Astrocyte (in vitro differentiated cells and primary cell): ENCODE results near the gene PCYT1A. TPM values are rescaled to one million over a fixed set of nuclear protein-coding genes. Genes with fewer than 3 reads are reported as not detected.

Source experiments
- DNase-seq: peaks from one replicate; pipeline ENCODE4 v3.0.0-alpha.2; 2010; ENCODE audit warnings: low read depth
- FAIRE-seq: peaks from 2 replicates; lab custom pipeline; 2011; peaks lifted over from hg19 to GRCh38; lab: Jason Lieb, UNC
- H2AFZ ChIP-seq: 2 replicates; pipeline ENCODE4 v1.6.0; 2012; ENCODE audit warnings: low read depth, low read length, inconsistent platforms
- H3K27ac ChIP-seq: 2 replicates; pipeline ENCODE4 v1.5.1; 2011; ENCODE audit warnings: low read depth, low read length, inconsistent platforms
- H3K27me3 ChIP-seq: 2 replicates; pipeline ENCODE4 v1.6.0; 2011; ENCODE audit warnings: low read length, inconsistent platforms; ENCODE audit not compliant: insufficient read depth
- H3K36me3 ChIP-seq: 2 replicates; pipeline ENCODE4 v1.5.1; 2011; ENCODE audit warnings: low read length, inconsistent platforms; ENCODE audit not compliant: insufficient read depth
- H3K4me1 ChIP-seq: 2 replicates; pipeline ENCODE4 v1.5.1; 2011; ENCODE audit warnings: low read length, inconsistent platforms; ENCODE audit not compliant: insufficient read depth
- H3K4me2 ChIP-seq: 2 replicates; pipeline ENCODE4 v1.6.0; 2012; ENCODE audit warnings: low read length, inconsistent platforms
- H3K4me3 ChIP-seq: 2 replicates; pipeline ENCODE4 v1.5.1; 2011; ENCODE audit warnings: low read depth, mild to moderate bottlenecking, low read length, inconsistent platforms; ENCODE audit not compliant: insufficient read depth
- H3K79me2 ChIP-seq: 2 replicates; pipeline ENCODE4 v1.6.0; 2012; ENCODE audit warnings: mild to moderate bottlenecking, low read length, inconsistent platforms; ENCODE audit not compliant: insufficient read depth
- H3K9ac ChIP-seq: 2 replicates; pipeline ENCODE4 v1.6.0; 2012; ENCODE audit warnings: mild to moderate bottlenecking, low read length, inconsistent platforms
- H3K9me3 ChIP-seq: 2 replicates; pipeline ENCODE4 v1.5.1; 2012; ENCODE audit warnings: low read depth, mild to moderate bottlenecking, low read length, inconsistent platforms; ENCODE audit not compliant: insufficient read depth
- H4K20me1 ChIP-seq: 2 replicates; pipeline ENCODE4 v1.6.0; 2012; ENCODE audit warnings: low read length, inconsistent platforms; ENCODE audit not compliant: insufficient read depth
- H3K27ac Mint-ChIP-seq: one replicate; pipeline ENCODE4 v1.8.0; 2021; ENCODE audit warnings: mild to moderate bottlenecking, mixed read lengths; ENCODE audit not compliant: unreplicated experiment
- H3K27me3 Mint-ChIP-seq: one replicate; pipeline ENCODE4 v1.8.0; 2021; ENCODE audit warnings: low read depth, mixed read lengths; ENCODE audit not compliant: unreplicated experiment
- H3K36me3 Mint-ChIP-seq: one replicate; pipeline ENCODE4 v1.8.0; 2021; ENCODE audit warnings: low read depth, mixed read lengths; ENCODE audit not compliant: unreplicated experiment
- H3K4me1 Mint-ChIP-seq: one replicate; pipeline ENCODE4 v1.8.0; 2021; ENCODE audit warnings: low read depth, mixed read lengths; ENCODE audit not compliant: unreplicated experiment
- H3K4me3 Mint-ChIP-seq: one replicate; pipeline ENCODE4 v1.8.0; 2021; ENCODE audit warnings: mild to moderate bottlenecking, moderate library complexity, mixed read lengths; ENCODE audit not compliant: unreplicated experiment
- H3K9me3 Mint-ChIP-seq: one replicate; pipeline ENCODE4 v1.8.0; 2021; ENCODE audit warnings: mild to moderate bottlenecking, mixed read lengths; ENCODE audit not compliant: unreplicated experiment
- CTCF ChIP-seq: IDR thresholded peaks from 2 replicates; pipeline ENCODE4 v1.5.1; 2011; ENCODE audit warnings: low read depth, mild to moderate bottlenecking, inconsistent platforms, low read length, moderate library complexity; ENCODE audit not compliant: insufficient read depth
- EZH2 ChIP-seq: IDR thresholded peaks from 2 replicates; pipeline ENCODE4 v1.6.1; 2012; ENCODE audit warnings: mild to moderate bottlenecking, low read length, inconsistent platforms; ENCODE audit not compliant: insufficient read depth
- total RNA-seq: library from RNA; stranded (reverse); gene quantifications from 2 replicates; pipeline ENCODE4 v1.2.1, GENCODE V29; 2021

The PCYT1A gene
- total RNA-seq, 1 donor from 2014 or later: 92.6 TPM

- Histone ChIP-seq H3K4me2 (no peak overlapping the region), H2AFZ (no peak overlapping the region), H3K9ac (no peak overlapping the region), H4K20me1 (no peaks in the 10 kb centered on the region), H3K9me3 (no peaks in the 10 kb centered on the region), H3K27me3 (no peaks in the 10 kb centered on the region), H3K27ac (no peak overlapping the region), H3K4me3 (no peak overlapping the region), H3K4me1 (no peaks in the 10 kb centered on the region), H3K79me2 (no peaks in the 10 kb centered on the region), H3K36me3 (no peaks in the 10 kb centered on the region)
- no peaks in the 10 kb centered on the region for H3K36me3 Mint-ChIP-seq
- DNase-seq: no peak
- no peak for TF ChIP-seq CTCF
- no peak for TF ChIP-seq EZH2
- no peak overlapping the region for H3K27ac Mint-ChIP-seq
- no peaks in the 10 kb centered on the region for H3K9me3 Mint-ChIP-seq
- FAIRE-seq: no peak
- H3K27me3 Mint-ChIP-seq: peaks cover 7% of the 10 kb centered on the region
- no peaks in the 10 kb centered on the region for H3K4me1 Mint-ChIP-seq
- H3K4me3 Mint-ChIP-seq: no peak overlapping the region
These were observed 93.0 kb downstream of the PCYT1A start for GRCh38 chr3:196194542-196194915.

- no peaks in the 10 kb centered on the region for H3K9me3 ChIP-seq
- H3K9me3 Mint-ChIP-seq: no peaks in the 10 kb centered on the region
- no peak overlapping the region for H3K27ac ChIP-seq
- H3K36me3 Mint-ChIP-seq: no peaks in the 10 kb centered on the region
- no peaks in the 10 kb centered on the region for H3K36me3 ChIP-seq
- H3K4me3 ChIP-seq: no peak overlapping the region
- no peaks in the 10 kb centered on the region for H3K4me1 Mint-ChIP-seq
- H3K4me1 ChIP-seq: no peaks in the 10 kb centered on the region
- DNase-seq: no peak
- no peak overlapping the region for H3K9ac ChIP-seq
- no peak overlapping the region for H3K4me2 ChIP-seq
- no peak for FAIRE-seq
- H4K20me1 ChIP-seq: no peaks in the 10 kb centered on the region
- TF ChIP-seq CTCF: no peak
- no peak for TF ChIP-seq EZH2
- no peaks in the 10 kb centered on the region for H3K79me2 ChIP-seq
- no peak overlapping the region for H3K27ac Mint-ChIP-seq
- H2AFZ ChIP-seq: no peak overlapping the region
- H3K4me3 Mint-ChIP-seq: no peak overlapping the region
- H3K27me3 ChIP-seq: no peaks in the 10 kb centered on the region
- peaks cover 3% of the 10 kb centered on the region for H3K27me3 Mint-ChIP-seq
These were observed 93.6 kb downstream of the PCYT1A start for GRCh38 chr3:196193736-196194541.

- H3K9ac ChIP-seq: no peak overlapping the region
- Mint-ChIP-seq H3K36me3 (no peaks in the 10 kb centered on the region), H3K9me3 (no peaks in the 10 kb centered on the region), H3K27ac (no peak overlapping the region), H3K4me3 (no peak overlapping the region), H3K27me3 (no peaks in the 10 kb centered on the region), H3K4me1 (no peaks in the 10 kb centered on the region)
- FAIRE-seq (no peak), DNase-seq (no peak)
- H3K27me3 ChIP-seq: no peaks in the 10 kb centered on the region
- no peak overlapping the region for H2AFZ ChIP-seq
- no peaks in the 10 kb centered on the region for H4K20me1 ChIP-seq
- H3K79me2 ChIP-seq: no peaks in the 10 kb centered on the region
- H3K36me3 ChIP-seq: no peaks in the 10 kb centered on the region
- H3K27ac ChIP-seq: no peak overlapping the region
- TF ChIP-seq CTCF (no peak), EZH2 (no peak)
- no peaks in the 10 kb centered on the region for H3K9me3 ChIP-seq
- no peaks in the 10 kb centered on the region for H3K4me1 ChIP-seq
- H3K4me3 ChIP-seq: no peak overlapping the region
- H3K4me2 ChIP-seq: no peak overlapping the region
These were observed 94.3 kb downstream of the PCYT1A start for GRCh38 chr3:196193133-196193735.
